ENCODE measurements around the gene TPCN1. TPM values are rescaled to one million over a fixed set of nuclear protein-coding genes. Genes with fewer than 3 reads are reported as not detected.
"Not testable (repeated sequence)": the region's sequence is repeated elsewhere in the genome, so short reads cannot be mapped to it uniquely, and the experiment has no call there.

Gene TPCN1
- polyA plus RNA-seq, 3 donors: 22.8 to 26.3 (median 25.5) TPM

DNA sequence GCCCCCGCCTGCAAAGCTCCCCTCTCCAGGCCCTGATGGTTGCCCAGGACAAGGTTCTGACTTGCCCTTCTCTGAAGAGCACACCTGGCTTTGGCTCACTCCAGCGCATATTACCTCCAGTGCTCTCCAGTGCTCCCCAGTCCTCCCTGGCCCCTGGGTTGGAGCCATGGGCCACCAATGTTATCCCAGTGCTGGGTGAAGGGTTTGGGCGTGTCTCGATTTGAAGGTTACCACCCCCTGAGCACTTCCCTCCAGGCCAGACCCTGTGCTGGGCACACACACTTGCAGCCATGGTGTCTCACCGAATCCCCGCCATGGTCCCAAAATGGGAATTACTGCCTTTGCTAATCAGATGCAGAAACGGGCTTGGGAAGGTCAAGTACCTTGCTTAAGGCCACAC, 24.7 kb upstream of the TPCN1 start:
- no peak for DNase-seq (ENCODE audit: low read depth in 3 of 3, low spot score in 2 of 3)

DNA sequence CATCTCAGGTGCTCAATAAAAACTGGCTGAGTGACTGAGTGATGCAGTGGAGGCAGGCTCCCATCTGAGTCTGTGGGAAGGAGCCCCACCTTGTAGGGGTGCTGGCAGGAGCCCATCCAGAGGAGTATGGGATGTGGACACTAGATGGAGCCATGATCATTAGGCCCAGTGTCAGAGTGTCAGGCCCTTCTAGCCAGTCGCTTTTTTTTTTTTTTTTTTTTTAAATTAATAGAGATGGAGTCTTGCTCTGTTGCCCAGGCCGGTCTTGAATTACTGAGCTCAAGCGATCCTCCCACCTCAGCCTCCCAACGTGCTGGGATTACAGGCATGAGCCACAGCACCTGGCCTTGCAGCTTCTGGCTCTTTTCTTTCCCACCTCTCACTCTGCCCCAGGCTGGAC, 24.3 kb upstream of the TPCN1 start:
- no peak for DNase-seq (ENCODE audit: low read depth in 3 of 3, low spot score in 2 of 3)

GRCh38 chr12:113197518-113198077, 23.7 kb upstream of the TPCN1 start:
- no peak for DNase-seq (ENCODE audit: low read depth in 3 of 3, low spot score in 2 of 3)

DNA sequence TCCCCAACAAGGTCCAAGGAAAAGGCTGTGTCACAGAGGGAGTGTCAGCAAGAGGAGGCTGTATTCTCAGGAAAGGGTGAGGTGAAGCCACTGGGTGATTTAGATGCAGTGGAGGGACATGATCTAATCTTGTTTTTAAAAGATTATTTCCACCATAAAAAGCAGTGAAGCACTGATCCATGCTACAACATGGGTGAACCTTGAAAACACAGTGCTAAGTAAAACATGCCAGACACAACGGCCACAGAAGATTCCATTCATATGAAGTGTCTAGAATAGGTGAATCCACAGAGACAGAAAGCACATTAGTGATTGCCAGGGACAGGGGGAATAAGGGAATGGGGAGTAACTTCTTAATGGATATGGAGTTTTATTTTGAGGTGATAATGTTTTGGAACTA, 23.0 kb upstream of the TPCN1 start:
- no peak for DNase-seq (ENCODE audit: low read depth in 3 of 3, low spot score in 2 of 3)

DNA sequence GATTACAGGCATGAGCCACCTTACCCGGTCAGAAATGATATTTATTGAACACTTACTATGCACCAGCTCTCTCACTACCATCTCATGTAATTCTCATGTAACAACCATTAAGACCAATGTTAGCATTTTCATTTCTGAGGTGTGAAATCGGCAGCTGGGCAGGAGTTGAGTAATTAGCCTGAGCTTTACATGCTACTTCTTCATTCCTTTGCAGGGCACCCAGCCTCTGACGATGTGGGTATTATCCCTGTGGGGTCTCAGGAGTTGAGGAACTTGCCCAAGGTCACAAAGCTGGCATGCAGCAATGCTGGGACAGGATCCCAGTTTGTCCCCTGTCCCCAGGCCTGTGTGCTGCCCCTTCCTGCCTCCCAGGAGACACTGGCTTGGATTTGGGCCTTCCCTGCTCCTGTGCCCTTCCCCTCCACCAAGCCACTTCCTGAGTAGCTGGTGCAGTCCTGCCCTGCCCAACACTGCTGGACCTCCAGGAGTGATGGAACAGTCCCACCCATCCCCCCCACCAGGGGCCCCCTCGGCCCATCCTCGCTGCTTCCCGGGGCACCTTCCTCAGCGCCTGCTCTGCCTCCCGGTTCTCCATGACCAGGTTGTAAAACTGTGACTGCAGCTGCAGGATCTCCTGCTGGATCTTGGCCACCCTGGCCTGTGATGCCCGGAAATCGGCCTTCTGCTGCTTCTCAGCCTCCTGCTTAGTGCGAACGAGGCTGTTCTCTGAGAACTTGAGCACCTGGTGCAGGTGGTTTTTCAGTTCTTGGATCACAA, 21.1 kb upstream of the TPCN1 start:
- DNase-seq (ENCODE audit: low read depth in 3 of 3, low spot score in 2 of 3): no peak

DNA sequence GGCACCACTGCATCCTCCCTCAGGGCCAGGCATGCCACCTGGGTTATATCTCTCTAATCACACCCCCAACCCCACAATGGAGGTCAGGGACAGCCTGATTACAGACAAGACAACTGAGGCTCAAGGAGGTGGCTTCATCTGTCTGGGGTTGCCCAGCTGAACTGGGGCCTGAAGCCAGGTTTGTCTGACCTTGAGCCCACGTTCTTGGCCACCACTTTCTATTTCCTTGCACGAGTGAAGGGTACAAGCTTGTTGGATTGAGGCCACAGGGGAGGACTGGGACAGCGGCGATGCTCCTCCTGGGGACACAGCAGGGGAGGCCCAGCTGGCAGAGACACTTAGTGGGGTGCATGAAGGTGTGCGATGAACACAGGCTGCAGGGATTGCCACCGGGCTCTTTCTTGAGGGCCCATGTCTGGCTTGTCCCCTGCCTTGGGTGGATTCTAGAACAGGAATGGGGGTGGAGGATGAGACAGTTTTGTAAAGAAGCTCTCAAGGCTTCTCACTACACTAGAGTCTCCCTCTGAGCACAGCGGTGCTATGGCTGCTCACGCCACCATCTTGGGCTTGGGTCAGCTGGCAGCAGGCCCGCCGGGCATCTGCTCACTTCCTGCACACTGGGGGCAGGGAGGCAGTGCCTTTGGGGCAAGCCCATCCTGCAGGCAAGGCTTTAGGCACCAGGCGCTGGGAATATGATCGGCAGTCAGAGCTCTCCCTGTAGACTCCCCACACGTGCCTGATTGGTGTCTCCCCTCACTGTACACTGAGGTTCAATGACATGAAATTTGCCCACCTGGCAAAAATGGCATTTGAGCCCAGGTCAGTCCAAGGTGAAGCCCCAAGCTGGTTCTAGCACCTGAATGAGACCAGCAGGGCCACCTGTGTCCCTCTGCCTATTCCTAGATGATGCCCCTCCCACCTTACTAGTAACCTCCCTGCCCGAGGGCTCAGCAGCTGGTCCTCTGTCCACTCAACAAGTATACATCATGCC, 19.8 kb upstream of the TPCN1 start:
- DNase-seq (ENCODE audit: low read depth in 3 of 3, low spot score in 2 of 3): no peak

GRCh38 chr12:113202300-113203075, 18.8 kb upstream of the TPCN1 start:
- DNase-seq (ENCODE audit: low read depth in 3 of 3, low spot score in 2 of 3): no peak

- no peak for DNase-seq (ENCODE audit: low read depth in 3 of 3, low spot score in 2 of 3)
These were observed 17.2 kb upstream of the TPCN1 start for GRCh38 chr12:113203852-113204760.

- DNase-seq (ENCODE audit: low read depth in 3 of 3, low spot score in 2 of 3): no peak
These were observed 16.5 kb upstream of the TPCN1 start for GRCh38 chr12:113204804-113205203.

DNA sequence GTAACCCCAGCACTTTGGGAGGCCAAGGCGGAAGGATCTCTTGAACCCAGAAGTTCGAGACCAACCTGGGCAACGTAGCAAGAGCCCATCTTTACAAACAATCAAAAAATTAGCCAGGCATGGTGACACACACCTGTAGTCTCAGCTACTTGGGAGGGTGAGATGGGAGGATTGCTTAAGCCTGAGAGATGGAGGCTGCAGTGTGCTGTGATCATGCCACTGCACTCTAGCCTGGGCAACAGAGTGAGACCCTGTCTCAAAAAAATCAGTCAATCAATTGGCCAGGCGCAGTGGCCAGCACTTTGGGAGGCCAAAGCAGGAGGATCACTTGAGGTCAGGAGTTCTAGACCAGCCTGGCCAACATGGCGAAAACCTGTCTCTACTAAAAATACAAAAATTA, 14.5 kb upstream of the TPCN1 start:
- DNase-seq (ENCODE audit: low read depth in 3 of 3, low spot score in 2 of 3): not testable (repeated sequence)

DNA sequence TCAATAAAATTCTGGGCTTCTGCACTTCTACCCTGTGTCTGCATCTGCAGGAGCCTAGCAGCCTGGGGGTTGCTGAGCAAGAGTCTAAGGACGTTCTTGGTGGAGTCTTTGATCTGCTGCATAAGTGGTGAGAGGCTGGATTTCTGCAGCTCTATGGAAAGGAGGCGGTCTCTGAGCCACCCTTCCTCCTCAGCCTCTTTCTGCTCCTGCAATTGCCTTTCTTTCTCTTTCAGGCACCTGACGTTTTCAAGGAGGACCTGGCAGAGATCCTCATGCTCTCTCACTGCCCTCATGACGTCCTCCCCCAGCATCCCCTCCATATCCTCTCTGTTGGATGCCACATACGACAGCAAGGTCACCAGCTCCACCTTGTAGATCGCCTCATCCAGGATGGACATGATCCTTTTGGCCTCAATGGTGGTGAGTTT, 13.6 kb upstream of the TPCN1 start:
- DNase-seq (ENCODE audit: low read depth in 3 of 3, low spot score in 2 of 3): no peak

DNA sequence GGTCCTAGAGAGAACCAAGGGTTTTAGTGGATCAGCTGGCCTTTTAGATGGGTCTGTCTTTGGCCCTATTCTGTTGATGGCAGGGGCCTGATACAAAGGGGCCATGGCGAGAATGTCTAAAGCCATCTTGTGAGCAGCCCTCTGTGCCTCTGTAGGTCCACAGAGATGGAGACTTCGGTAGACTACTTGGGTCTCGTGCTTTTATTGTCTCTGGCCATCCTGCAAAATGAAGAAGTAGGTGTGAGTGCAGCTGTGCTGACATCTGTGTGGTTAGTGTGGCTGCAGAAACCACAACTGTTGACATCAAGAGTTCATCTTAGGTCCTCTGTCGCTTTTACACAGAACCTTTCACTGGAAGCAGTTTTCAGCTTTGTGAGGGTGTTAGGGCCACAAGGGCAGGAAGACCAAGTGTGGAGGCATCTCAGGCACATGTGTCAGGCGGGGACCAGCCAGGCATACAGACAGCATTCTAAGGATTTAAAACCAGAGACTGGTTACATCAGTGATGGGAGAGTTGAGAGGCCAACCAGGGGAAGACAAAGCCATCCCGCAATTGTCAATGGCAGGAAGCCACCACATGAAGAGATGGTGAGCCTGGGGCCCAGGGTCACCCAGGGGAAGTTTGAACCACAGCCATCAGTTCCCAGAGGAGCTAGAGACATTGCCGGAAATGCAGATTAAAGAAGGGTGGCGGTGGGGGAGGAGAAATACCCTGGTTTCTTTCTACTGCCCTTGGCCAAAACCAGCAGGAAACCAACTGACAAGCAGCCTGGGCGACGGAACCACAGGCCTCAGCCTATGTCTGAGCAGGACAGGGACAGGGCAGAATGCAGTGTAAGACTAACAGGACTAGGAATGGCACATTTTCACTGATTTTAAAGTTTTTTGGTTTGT, 13.0 kb upstream of the TPCN1 start:
- DNase-seq (ENCODE audit: low read depth in 3 of 3, low spot score in 2 of 3): no peak

- no peak for DNase-seq (ENCODE audit: low read depth in 3 of 3, low spot score in 2 of 3)
These were observed 10.1 kb upstream of the TPCN1 start for GRCh38 chr12:113211160-113211559.

DNA sequence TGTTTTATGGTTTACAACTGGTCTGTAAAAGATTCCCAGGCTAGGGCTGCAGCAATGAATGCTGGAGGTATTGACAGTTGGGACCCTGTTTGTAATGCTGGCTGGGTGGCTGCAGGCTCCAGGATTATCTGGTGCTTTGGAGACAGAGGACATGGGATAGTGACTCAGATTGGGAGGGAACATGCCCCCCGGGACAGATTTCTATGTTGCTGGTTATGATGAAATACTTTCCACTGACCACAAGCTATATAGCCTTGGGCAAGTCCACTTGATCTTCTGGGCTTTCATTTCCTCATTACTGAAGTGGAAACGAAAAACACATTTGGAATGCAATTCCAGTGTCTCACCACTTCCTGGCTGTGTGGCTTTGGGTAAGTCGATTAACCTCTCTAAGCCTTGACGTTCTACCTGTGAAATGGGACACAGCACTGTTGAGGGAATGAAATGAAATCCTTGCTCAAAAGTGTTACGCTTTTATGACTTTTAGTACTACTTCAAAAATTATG, 6.3 kb upstream of the TPCN1 start:
- no peak for DNase-seq (ENCODE audit: low read depth in 3 of 3, low spot score in 2 of 3)

GRCh38 chr12:113216027-113216426, 5.2 kb upstream of the TPCN1 start:
- no peak for DNase-seq (ENCODE audit: low read depth in 3 of 3, low spot score in 2 of 3)

- DNase-seq (ENCODE audit: low read depth in 3 of 3, low spot score in 2 of 3): no peak
These were observed 577 bp upstream of the TPCN1 start for GRCh38 chr12:113220593-113221180.

DNA sequence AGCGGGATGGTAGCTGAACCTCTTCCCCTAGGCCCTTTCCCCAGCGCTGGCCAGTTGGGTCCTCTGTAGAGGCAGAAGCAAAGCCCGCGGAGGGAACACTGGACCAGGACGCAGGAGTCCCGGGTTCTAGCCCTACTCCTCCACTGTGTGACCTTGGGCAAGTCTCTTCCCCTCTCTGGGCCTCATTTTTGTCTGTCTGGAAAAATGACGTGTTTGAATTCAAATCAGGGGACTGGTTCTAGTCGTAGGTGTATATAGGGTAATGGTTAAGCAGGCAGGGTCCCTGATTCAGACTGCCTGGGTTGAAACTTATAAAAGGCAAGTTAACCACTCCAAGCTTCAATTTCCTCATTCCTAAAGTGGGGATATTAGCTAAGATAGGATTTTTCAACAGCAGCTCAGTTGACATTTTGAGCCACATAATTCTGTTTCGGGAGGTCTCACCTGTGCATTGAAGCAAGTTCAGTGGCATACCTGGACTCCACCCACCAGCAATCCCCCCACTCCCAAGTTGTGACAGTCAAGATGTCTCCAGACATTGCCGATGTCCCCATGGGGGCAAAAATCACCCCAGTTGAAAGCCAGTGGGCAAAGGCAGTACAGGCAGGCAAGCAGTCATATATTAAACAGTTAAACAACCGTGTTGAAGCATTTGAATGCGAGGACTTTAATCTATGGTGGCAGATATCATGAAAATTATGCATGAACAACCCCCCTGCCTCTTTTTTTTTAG, 899 bp downstream of the TPCN1 start:
- no peak for DNase-seq (ENCODE audit: low read depth in 3 of 3, low spot score in 2 of 3)
